K562 (cell line): ENCODE measurements around the gene QKI. TPM values are rescaled to one million over a fixed set of nuclear protein-coding genes. Genes with fewer than 3 reads are reported as not detected.
A peak's percentile ranks its signal among the peaks of the same experiment; 100 is the strongest.

Source experiments
- ARID3A ChIP-seq: IDR thresholded peaks from 2 replicates; pipeline ENCODE4 v1.6.1; 2012; ENCODE audit warnings: low read depth, low read length, improper control_type of control experiment, borderline replicate concordance
- BCLAF1 ChIP-seq, 2 experiments: fragments of 450-650 bp in 1 of 2; IDR thresholded peaks; 2 replicates each; pipeline ENCODE4 v1.6.1; 2011 to 2017; ENCODE audit warnings: low read depth in 2 of 2, antibody characterized with exemption in 1 of 2, borderline replicate concordance in 1 of 2, low read length in 1 of 2, mild to moderate bottlenecking in 1 of 2, mixed read lengths in 1 of 2; ENCODE audit not compliant: control insufficient read depth in 1 of 2
- ERF ChIP-seq: fragments of 450-650 bp; formaldehyde crosslinking; IDR thresholded peaks from 2 replicates; pipeline ENCODE4 v1.4.0; 2020; ENCODE audit warnings: mild to moderate bottlenecking, mixed read lengths
- ETS2 ChIP-seq: IDR thresholded peaks from 2 replicates; pipeline ENCODE4 v1.6.1; 2016; ENCODE audit warnings: borderline replicate concordance, missing genetic modification characterization, mild to moderate bottlenecking, moderate library complexity, missing compliant biosample characterization; ENCODE audit not compliant: poor library complexity, severe bottlenecking
- EWSR1 ChIP-seq: fragments of 450-650 bp; IDR thresholded peaks from 2 replicates; pipeline ENCODE4 v1.6.1; 2018; ENCODE audit warnings: borderline replicate concordance, mild to moderate bottlenecking, low read depth, moderate library complexity; ENCODE audit not compliant: partially characterized antibody
- NFXL1 ChIP-seq: fragments of 450-650 bp; formaldehyde crosslinking; IDR thresholded peaks from 2 replicates; pipeline ENCODE4 v1.4.0; 2021; ENCODE audit warnings: mild to moderate bottlenecking
- NONO ChIP-seq, 2 experiments: fragments of 200-400 bp in 1 of 2; fragments of 450-650 bp in 1 of 2; formaldehyde crosslinking in 1 of 2; IDR thresholded peaks; 2 replicates each; pipeline ENCODE4 v1.6.1; 2017; ENCODE audit warnings: low read depth in 2 of 2, mild to moderate bottlenecking in 2 of 2, moderate library complexity in 2 of 2, low read length in 1 of 2
- PATZ1 ChIP-seq: fragments of 250-450 bp; sonication (Bioruptor Pico); IDR thresholded peaks from 2 replicates; pipeline ENCODE4 v1.5.0; 2020; ENCODE audit warnings: mild to moderate bottlenecking, borderline replicate concordance
- RCOR1 ChIP-seq, 2 experiments: IDR thresholded peaks; 2 replicates each; pipeline ENCODE4 v1.6.1; 2012; ENCODE audit warnings: low read depth in 2 of 2, low read length in 2 of 2, borderline replicate concordance in 1 of 2, improper control_type of control experiment in 1 of 2
- SIN3A ChIP-seq, 2 experiments: fragments of 150-350 bp in 1 of 2; IDR thresholded peaks; 2 replicates each; pipeline ENCODE4 v1.6.1; 2011 to 2016; ENCODE audit warnings: borderline replicate concordance in 2 of 2, low read depth in 2 of 2, low read length in 2 of 2, mild to moderate bottlenecking in 2 of 2, moderate library complexity in 2 of 2; ENCODE audit not compliant: control insufficient read depth in 1 of 2
- SMC3 ChIP-seq: conservative IDR thresholded peaks from 2 replicates; pipeline ENCODE4 v1.6.1; 2011; ENCODE audit warnings: low read depth, low read length, improper control_type of control experiment; ENCODE audit not compliant: insufficient read depth
- TBL1XR1 ChIP-seq, 2 experiments: IDR thresholded peaks; 2 replicates each; pipeline ENCODE4 v1.6.1; 2012; ENCODE audit warnings: improper control_type of control experiment in 2 of 2, low read length in 2 of 2, mild to moderate bottlenecking in 1 of 2
- TCF3 ChIP-seq: sonication (generic); formaldehyde crosslinking; IDR thresholded peaks from 2 replicates; pipeline ENCODE4 v1.4.0; 2020; ENCODE audit warnings: mild to moderate bottlenecking, missing genetic modification reagents
- XRCC3 ChIP-seq: fragments of 450-650 bp; IDR thresholded peaks from 2 replicates; pipeline ENCODE4 v1.6.1; 2017; ENCODE audit warnings: mild to moderate bottlenecking, moderate library complexity
- ZC3H8 ChIP-seq: fragments of 450-650 bp; IDR thresholded peaks from 2 replicates; pipeline ENCODE4 v1.6.1; 2017
- ZNF174 ChIP-seq: fragments of 250-450 bp; sonication (Bioruptor Pico); IDR thresholded peaks from 2 replicates; pipeline ENCODE4 v1.4.0; 2020; ENCODE audit warnings: mild to moderate bottlenecking
- polyA plus RNA-seq, 8 experiments: library from polyadenylated mRNA; depleted of rRNA in 4 of 8; stranded (reverse) in 5 of 8; unstranded in 3 of 8; fragments of >200 nt; fragmentation: Nextera tagmentation in 2 of 8; fragmentation: Illumina TruSeq in 1 of 8; extraction: Ambion mirVana in 2 of 8; extraction: Trizol in 1 of 8; gene quantifications; 2 replicates each; pipeline versions ENCODE4 v1.2.1 to v1.2.3, GENCODE V29; 2011 to 2014; ENCODE audit warnings: inconsistent platforms in 1 of 8, missing spikeins in 1 of 8
- total RNA-seq, 7 experiments: library from RNA; depleted of rRNA in 6 of 7; stranded (reverse); fragments of >200 nt in 6 of 7; fragmentation: Illumina TruSeq in 2 of 7; extraction: Trizol in 2 of 7; gene quantifications; 2 replicates each; pipeline versions ENCODE4 v1.2.1 to v1.2.3, GENCODE V29; 2011 to 2021; ENCODE audit warnings: low replicate concordance in 1 of 7
- TF ChIP-seq, protein P1 (sequence below): IDR thresholded peaks from 2 replicates; pipeline ENCODE4 v1.6.1; 2011; ENCODE audit not compliant: insufficient read length; ENCODE audit errors: extremely low read depth
- TF ChIP-seq, protein P2 (sequence below): fragments of 450-650 bp; IDR thresholded peaks from one replicate; pipeline ENCODE4 v1.6.1; 2018; ENCODE audit warnings: mild to moderate bottlenecking, moderate library complexity; ENCODE audit not compliant: partially characterized antibody

QKI gene
- total and polyA plus RNA-seq, 9 of the 15 experiments (the other 6 are each of a cell fraction or from before 2014, with no cell fraction given), result 20.4 to 215 (median 123) TPM

- no peak for TF ChIP-seq BCLAF1 (IDR thresholded peaks at IDR 0.05; ENCODE audit: borderline replicate concordance in 1 of 2, control insufficient read depth in 1 of 2, low read depth in 2 of 2, low read length in 1 of 2)
- TF ChIP-seq, protein P1, sequence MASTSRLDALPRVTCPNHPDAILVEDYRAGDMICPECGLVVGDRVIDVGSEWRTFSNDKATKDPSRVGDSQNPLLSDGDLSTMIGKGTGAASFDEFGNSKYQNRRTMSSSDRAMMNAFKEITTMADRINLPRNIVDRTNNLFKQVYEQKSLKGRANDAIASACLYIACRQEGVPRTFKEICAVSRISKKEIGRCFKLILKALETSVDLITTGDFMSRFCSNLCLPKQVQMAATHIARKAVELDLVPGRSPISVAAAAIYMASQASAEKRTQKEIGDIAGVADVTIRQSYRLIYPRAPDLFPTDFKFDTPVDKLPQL, result no peak
- TF ChIP-seq ZNF174 (CRISPR knock-in tag), result no peak
- no peak for TF ChIP-seq NFXL1 (CRISPR knock-in tag)
- TF ChIP-seq ARID3A, result no peak
- no peak for TF ChIP-seq ZC3H8
- TF ChIP-seq XRCC3, result no peak
- TF ChIP-seq EWSR1, result no peak
- TF ChIP-seq ETS2 (tag), result no peak
- 0 out of 4 replicates have a peak, but pooled peaks of 1 of the 2 experiments have one; percentile 16 for TF ChIP-seq RCOR1 (IDR thresholded peaks at IDR 0.05; ENCODE audit: borderline replicate concordance in 1 of 2, low read depth in 2 of 2, low read length in 2 of 2)
- no peak for TF ChIP-seq ERF (CRISPR knock-in tag)
- no peak for TF ChIP-seq PATZ1 (CRISPR knock-in tag)
- no peak for TF ChIP-seq TBL1XR1 (IDR thresholded peaks at IDR 0.05; ENCODE audit: low read length in 2 of 2)
- no peak for TF ChIP-seq NONO (IDR thresholded peaks at IDR 0.05; ENCODE audit: low read depth in 2 of 2, low read length in 1 of 2)
- TF ChIP-seq SMC3, result 0 out of 2 replicates have a peak, but pooled peaks have one; percentile 16
- TF ChIP-seq, protein P2, sequence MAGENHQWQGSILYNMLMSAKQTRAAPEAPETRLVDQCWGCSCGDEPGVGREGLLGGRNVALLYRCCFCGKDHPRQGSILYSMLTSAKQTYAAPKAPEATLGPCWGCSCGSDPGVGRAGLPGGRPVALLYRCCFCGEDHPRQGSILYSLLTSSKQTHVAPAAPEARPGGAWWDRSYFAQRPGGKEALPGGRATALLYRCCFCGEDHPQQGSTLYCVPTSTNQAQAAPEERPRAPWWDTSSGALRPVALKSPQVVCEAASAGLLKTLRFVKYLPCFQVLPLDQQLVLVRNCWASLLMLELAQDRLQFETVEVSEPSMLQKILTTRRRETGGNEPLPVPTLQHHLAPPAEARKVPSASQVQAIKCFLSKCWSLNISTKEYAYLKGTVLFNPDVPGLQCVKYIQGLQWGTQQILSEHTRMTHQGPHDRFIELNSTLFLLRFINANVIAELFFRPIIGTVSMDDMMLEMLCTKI, result no peak
- TF ChIP-seq TCF3 (CRISPR knock-in tag), result no peak
- TF ChIP-seq SIN3A (IDR thresholded peaks at IDR 0.05; ENCODE audit: borderline replicate concordance in 2 of 2, control insufficient read depth in 1 of 2, low read depth in 2 of 2, low read length in 2 of 2), result no peak
These were observed 186.3 kb downstream of the QKI start (continued) for GRCh38 chr6:163600781-163601180.
